ENCODE measurements around the gene UBL5.

The UBL5 gene

DNA sequence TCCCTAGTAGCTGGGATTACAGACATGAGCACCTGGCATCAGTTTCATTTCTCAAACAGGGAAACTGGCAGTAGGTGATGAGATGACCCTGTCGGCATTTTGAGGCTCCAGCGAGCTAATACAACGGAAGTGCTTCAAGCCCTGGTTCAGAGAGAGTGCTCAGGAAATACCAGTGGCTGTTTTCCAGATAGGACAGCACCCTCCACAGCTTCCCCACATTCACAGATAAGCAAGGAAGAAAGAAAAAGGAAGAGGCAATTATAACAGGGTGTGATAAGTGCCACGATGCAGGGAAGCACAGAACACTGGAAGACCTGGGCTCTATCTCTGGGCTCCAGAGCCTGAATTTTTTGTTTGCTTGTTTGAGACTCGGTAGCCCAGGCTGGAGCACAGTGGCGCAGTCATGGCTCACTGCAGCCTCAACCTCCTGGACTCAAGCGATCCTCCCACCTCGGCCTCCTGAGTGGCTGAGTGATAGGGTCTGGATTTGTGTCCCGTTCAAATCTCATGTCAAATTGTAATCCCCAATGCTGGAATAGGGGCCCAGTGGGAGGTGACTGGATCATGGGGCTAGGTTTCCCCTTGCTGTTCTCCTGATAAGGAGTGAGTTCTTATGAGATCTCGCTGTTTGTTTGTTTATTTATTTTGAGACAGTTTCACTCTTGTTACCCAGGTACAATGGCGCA, 50.9 kb downstream of the UBL5 start:
- no peak overlapping the region for H3K4me3 ChIP-seq (IDR thresholded peaks at IDR 0.05; ENCODE audit: insufficient read depth, low read depth, low read length)
- no peaks in the 10 kb centered on the region for H3K4me1 ChIP-seq (ENCODE audit: low read depth, poor library complexity, severe bottlenecking)
- no peaks in the 10 kb centered on the region for H4K20me1 ChIP-seq (ENCODE audit: insufficient read depth)
- TF ChIP-seq, protein P1, sequence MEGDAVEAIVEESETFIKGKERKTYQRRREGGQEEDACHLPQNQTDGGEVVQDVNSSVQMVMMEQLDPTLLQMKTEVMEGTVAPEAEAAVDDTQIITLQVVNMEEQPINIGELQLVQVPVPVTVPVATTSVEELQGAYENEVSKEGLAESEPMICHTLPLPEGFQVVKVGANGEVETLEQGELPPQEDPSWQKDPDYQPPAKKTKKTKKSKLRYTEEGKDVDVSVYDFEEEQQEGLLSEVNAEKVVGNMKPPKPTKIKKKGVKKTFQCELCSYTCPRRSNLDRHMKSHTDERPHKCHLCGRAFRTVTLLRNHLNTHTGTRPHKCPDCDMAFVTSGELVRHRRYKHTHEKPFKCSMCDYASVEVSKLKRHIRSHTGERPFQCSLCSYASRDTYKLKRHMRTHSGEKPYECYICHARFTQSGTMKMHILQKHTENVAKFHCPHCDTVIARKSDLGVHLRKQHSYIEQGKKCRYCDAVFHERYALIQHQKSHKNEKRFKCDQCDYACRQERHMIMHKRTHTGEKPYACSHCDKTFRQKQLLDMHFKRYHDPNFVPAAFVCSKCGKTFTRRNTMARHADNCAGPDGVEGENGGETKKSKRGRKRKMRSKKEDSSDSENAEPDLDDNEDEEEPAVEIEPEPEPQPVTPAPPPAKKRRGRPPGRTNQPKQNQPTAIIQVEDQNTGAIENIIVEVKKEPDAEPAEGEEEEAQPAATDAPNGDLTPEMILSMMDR (conservative IDR thresholded peaks at IDR 0.05; ENCODE audit: low read depth, low read length): no peak
- no peak overlapping the region for H3K4me2 ChIP-seq
- H3K9ac ChIP-seq: no peak overlapping the region
- no peak overlapping the region for H3K27ac ChIP-seq
- no peaks in the 10 kb centered on the region for H3K36me3 ChIP-seq (ENCODE audit: insufficient read depth)
- H3K79me2 ChIP-seq (ENCODE audit: insufficient read depth, low read depth): no peaks in the 10 kb centered on the region
- peaks cover 20% of the 10 kb centered on the region; the same call in 1 of the 2 replicates for H3K27me3 ChIP-seq (ENCODE audit: insufficient read depth, low read depth)
- no peak overlapping the region for H2AFZ ChIP-seq (ENCODE audit: low read depth)
